H9 (cell line): ENCODE measurements around the gene ANGPTL7. TPM values are rescaled to one million over a fixed set of nuclear protein-coding genes. Genes with fewer than 3 reads are reported as not detected.

Source experiments
- DNase-seq: peaks from one replicate; pipeline ENCODE4 v3.0.0-alpha.2; 2017
- H2AFZ ChIP-seq: one replicate; pipeline ENCODE4 v1.6.1; 2013; ENCODE audit warnings: mild to moderate bottlenecking, low read length, control low read depth, moderate library complexity
- H2AK5ac ChIP-seq: 2 replicates; pipeline ENCODE4 v1.6.1; 2013; ENCODE audit warnings: low read length, control low read depth, mixed read lengths; ENCODE audit not compliant: insufficient read length
- H2BK120ac ChIP-seq: one replicate; pipeline ENCODE4 v1.6.1; 2013; ENCODE audit warnings: low read depth, mild to moderate bottlenecking, low read length, control low read depth, inconsistent platforms; ENCODE audit not compliant: poor library complexity, severe bottlenecking
- H2BK12ac ChIP-seq: 2 replicates; pipeline ENCODE4 v1.6.1; 2013; ENCODE audit warnings: low read length, control low read depth, mixed read lengths, low read depth; ENCODE audit not compliant: insufficient read length
- H2BK15ac ChIP-seq: 2 replicates; pipeline ENCODE4 v1.6.1; 2013; ENCODE audit warnings: low read depth, low read length, control low read depth
- H2BK20ac ChIP-seq: one replicate; pipeline ENCODE4 v1.6.1; 2013; ENCODE audit warnings: low read depth, mild to moderate bottlenecking, low read length, control low read depth, inconsistent platforms; ENCODE audit not compliant: poor library complexity, severe bottlenecking
- H2BK5ac ChIP-seq: 2 replicates; pipeline ENCODE4 v1.6.1; 2013; ENCODE audit warnings: low read length, control low read depth, mixed read lengths; ENCODE audit not compliant: insufficient read length
- H3K14ac ChIP-seq: 2 replicates; pipeline ENCODE4 v1.6.1; 2013; ENCODE audit warnings: low read length, control low read depth; ENCODE audit not compliant: insufficient read depth
- H3K18ac ChIP-seq: 2 replicates; pipeline ENCODE4 v1.6.1; 2013; ENCODE audit warnings: low read depth, mild to moderate bottlenecking, mixed read lengths, low read length, control low read depth; ENCODE audit not compliant: insufficient read length
- H3K23ac ChIP-seq: 2 replicates; pipeline ENCODE4 v1.6.1; 2013; ENCODE audit warnings: low read length, control low read depth, mixed read lengths, low read depth; ENCODE audit not compliant: insufficient read length
- H3K23me2 ChIP-seq: 2 replicates; pipeline ENCODE4 v1.6.1; 2013; ENCODE audit warnings: low read depth, mild to moderate bottlenecking, mixed read lengths, low read length, control low read depth; ENCODE audit not compliant: insufficient read length, poor library complexity, severe bottlenecking
- H3K27ac ChIP-seq: 2 replicates; pipeline ENCODE4 v1.5.1; 2013; ENCODE audit warnings: low read length, control low read depth, mixed read lengths, low read depth; ENCODE audit not compliant: insufficient read length
- H3K27me3 ChIP-seq: 2 replicates; pipeline ENCODE4 v1.6.1; 2013; ENCODE audit warnings: low read length, control low read depth, inconsistent platforms; ENCODE audit not compliant: insufficient read depth
- H3K4ac ChIP-seq: 2 replicates; pipeline ENCODE4 v1.6.1; 2013; ENCODE audit warnings: low read depth, mild to moderate bottlenecking, control low read depth, inconsistent platforms, low read length, moderate library complexity
- H3K4me1 ChIP-seq: 2 replicates; pipeline ENCODE4 v1.6.1; 2013; ENCODE audit warnings: low read length, control low read depth, inconsistent platforms; ENCODE audit not compliant: insufficient read depth
- H3K4me2 ChIP-seq: 2 replicates; pipeline ENCODE4 v1.6.1; 2013; ENCODE audit warnings: low read length, control low read depth, mixed read lengths; ENCODE audit not compliant: insufficient read length, insufficient read depth
- H3K56ac ChIP-seq: 2 replicates; pipeline ENCODE4 v1.6.1; 2013; ENCODE audit warnings: low read depth, mild to moderate bottlenecking, mixed read lengths, low read length, control low read depth; ENCODE audit not compliant: insufficient read length
- H3K79me1 ChIP-seq: 2 replicates; pipeline ENCODE4 v1.6.1; 2013; ENCODE audit warnings: low read depth, mild to moderate bottlenecking, moderate library complexity, low read length, control low read depth, inconsistent platforms; ENCODE audit not compliant: insufficient read depth, poor library complexity, severe bottlenecking
- H3K79me2 ChIP-seq: 2 replicates; pipeline ENCODE4 v1.6.1; 2013; ENCODE audit warnings: low read length, control low read depth, inconsistent platforms; ENCODE audit not compliant: insufficient read depth
- H3K9ac ChIP-seq: 2 replicates; pipeline ENCODE4 v1.6.1; 2013; ENCODE audit warnings: low read length, control low read depth, mixed read lengths; ENCODE audit not compliant: insufficient read length; ENCODE audit errors: extremely low read depth
- H3K9me3 ChIP-seq: one replicate; pipeline ENCODE4 v1.6.1; 2013; ENCODE audit warnings: low read depth, low read length, inconsistent platforms; ENCODE audit not compliant: control insufficient read depth
- H3T11ph ChIP-seq: one replicate; pipeline ENCODE4 v1.6.1; 2013; ENCODE audit warnings: mild to moderate bottlenecking, low read length, control low read depth, inconsistent platforms
- H4K20me1 ChIP-seq: one replicate; pipeline ENCODE4 v1.6.1; 2013; ENCODE audit not compliant: control insufficient read depth, insufficient read length, insufficient read depth
- H4K5ac ChIP-seq: 2 replicates; pipeline ENCODE4 v1.6.1; 2013; ENCODE audit warnings: low read depth, mild to moderate bottlenecking, mixed read lengths, low read length, control low read depth; ENCODE audit not compliant: insufficient read length
- H4K8ac ChIP-seq: replicated peaks from 2 replicates; pipeline ENCODE4 v1.6.1; 2013; ENCODE audit warnings: low read length, control low read depth, mixed read lengths, low read depth; ENCODE audit not compliant: insufficient read length
- H4K91ac ChIP-seq: 2 replicates; pipeline ENCODE4 v1.6.1; 2013; ENCODE audit warnings: low read depth, mild to moderate bottlenecking, moderate library complexity, mixed read lengths, low read length, control low read depth; ENCODE audit not compliant: insufficient read length
- H3K27ac Mint-ChIP-seq, 3 experiments: 2 replicates in 2 of 3; 3 replicates in 1 of 3; pipeline ENCODE4 v1.8.0; 2020 to 2021; ENCODE audit warnings: mixed read lengths in 3 of 3, mild to moderate bottlenecking in 1 of 3, moderate library complexity in 1 of 3
- H3K27me3 Mint-ChIP-seq: 2 replicates; pipeline ENCODE4 v1.8.0; 2021; ENCODE audit warnings: low read depth, mild to moderate bottlenecking, moderate library complexity, mixed read lengths
- H3K36me3 Mint-ChIP-seq, 3 experiments: 2 replicates in 2 of 3; 3 replicates in 1 of 3; pipeline ENCODE4 v1.8.0; 2020 to 2021; ENCODE audit warnings: low read depth in 3 of 3, mixed read lengths in 3 of 3; ENCODE audit not compliant: insufficient read depth in 1 of 3
- H3K4me1 Mint-ChIP-seq, 2 experiments: 2 replicates each; pipeline ENCODE4 v1.8.0; 2020; ENCODE audit warnings: mixed read lengths in 2 of 2
- H3K4me3 Mint-ChIP-seq, 2 experiments: 2 replicates in 1 of 2; 3 replicates in 1 of 2; pipeline ENCODE4 v1.8.0; 2020 to 2021; ENCODE audit warnings: mild to moderate bottlenecking in 2 of 2, mixed read lengths in 2 of 2, moderate library complexity in 1 of 2
- H3K9me3 Mint-ChIP-seq, 2 experiments: 2 replicates in 1 of 2; 3 replicates in 1 of 2; pipeline ENCODE4 v1.8.0; 2020; ENCODE audit warnings: mild to moderate bottlenecking in 2 of 2, mixed read lengths in 2 of 2, moderate library complexity in 1 of 2
- CTCF ChIP-seq: fragments of 200-600 bp; sonication (generic); conservative IDR thresholded peaks from 3 replicates; pipeline ENCODE4 v1.8.0; 2021; ENCODE audit warnings: antibody characterized with exemption, mild to moderate bottlenecking
- WGBS: extraction: QIAGEN DNeasy Blood & Tissue Kit; methylation state at CpG from one replicate; pipeline ENCODE4 v1.1.7; 2013; ENCODE audit warnings: missing lambda C conversion rate, low lambda C conversion rate, mixed read lengths; ENCODE audit not compliant: insufficient read length; ENCODE audit errors: extremely low coverage; 5-methylcytosine and 5-hydroxymethylcytosine counted together
- total RNA-seq: library from RNA; stranded (reverse); gene quantifications from 2 replicates; pipeline ENCODE4 v1.2.1, GENCODE V29; 2021

The ANGPTL7 gene
- total RNA-seq, 1 experiment from 2014 or later, result not detected

- no peak overlapping the region for H3K4me3 Mint-ChIP-seq
- WGBS, result no CpG with 5 or more reads among the region's 11 CpGs
- Histone ChIP-seq H2AK5ac (no peak overlapping the region), H2AFZ (no peak overlapping the region), H3K27me3 (no peaks in the 10 kb centered on the region), H3K4ac (no peak overlapping the region), H2BK120ac (no peak overlapping the region), H3K56ac (no peak overlapping the region), H3K4me2 (no peak overlapping the region), H3K79me2 (no peaks in the 10 kb centered on the region), H2BK15ac (no peak overlapping the region), H4K91ac (no peak overlapping the region), H3K23ac (no peak overlapping the region), H3K79me1 (no peaks in the 10 kb centered on the region), H3K9me3 (no peaks in the 10 kb centered on the region), H3K27ac (no peak overlapping the region), H2BK5ac (no peak overlapping the region), H3K4me1 (no peaks in the 10 kb centered on the region), H4K20me1 (no peaks in the 10 kb centered on the region), H3K9ac (no peak overlapping the region), H3K23me2 (no peaks in the 10 kb centered on the region), H4K5ac (no peak overlapping the region), H3T11ph (no peak overlapping the region), H3K18ac (no peak overlapping the region), H2BK12ac (no peak overlapping the region), H2BK20ac (no peak overlapping the region), H3K14ac (no peak overlapping the region), H4K8ac (no peak overlapping the region)
- TF ChIP-seq CTCF, result no peak
- peaks cover 3 to 9% (median 4%) of the 10 kb centered on the region in 3 experiments; a peak in 5 of 7 replicates for H3K36me3 Mint-ChIP-seq
- H3K27ac Mint-ChIP-seq, result peak overlapping the region in 1 of 3 experiments; percentile 35; a peak in 1 of 7 replicates
- H3K4me1 Mint-ChIP-seq, result peaks cover 0 to 4% of the 10 kb centered on the region in 2 experiments; a peak in 2 of 4 replicates
- no peaks in the 10 kb centered on the region for H3K27me3 Mint-ChIP-seq
- no peak for DNase-seq
- H3K9me3 Mint-ChIP-seq, result no peaks in the 10 kb centered on the region
Observed at GRCh38 chr1:11176081-11176706, 13.0 kb upstream of the ANGPTL7 start.
